Measurements from ENCODE around the gene ZNF195.
"Not testable (repeated sequence)": the region's sequence is repeated elsewhere in the genome, so short reads cannot be mapped to it uniquely, and the experiment has no call there.

ZNF195 gene

GRCh38 chr11:3402181-3402860, 23.4 kb upstream of the ZNF195 start:
- not testable (repeated sequence) for DNase-seq

GRCh38 chr11:3401052-3401451, 22.1 kb upstream of the ZNF195 start:
- DNase-seq = not testable (repeated sequence)

GRCh38 chr11:3398509-3398908, 19.6 kb upstream of the ZNF195 start:
- not testable (repeated sequence) for DNase-seq

- not testable (repeated sequence) for DNase-seq
These were observed 19.2 kb upstream of the ZNF195 start for GRCh38 chr11:3398106-3398505.

DNA sequence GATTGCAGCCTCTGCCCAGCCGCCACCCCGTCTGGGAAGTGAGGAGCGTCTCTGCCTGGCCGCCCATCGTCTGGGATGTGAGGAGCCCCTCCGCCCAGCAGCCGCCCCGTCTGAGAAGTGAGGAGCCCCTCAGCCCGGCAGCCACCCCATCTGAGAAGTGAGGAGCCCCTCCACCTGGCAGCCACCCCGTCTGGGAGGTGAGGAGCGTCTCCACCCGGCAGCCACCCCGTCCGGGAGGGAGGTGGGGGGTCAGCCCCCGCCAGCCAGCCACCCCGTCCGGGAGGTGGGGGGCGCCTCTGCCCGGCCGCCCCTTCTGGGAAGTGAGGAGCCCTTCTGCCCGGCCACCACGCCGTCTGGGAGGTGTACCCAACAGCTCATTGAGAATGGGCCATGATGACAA, 18.3 kb upstream of the ZNF195 start:
- not testable (repeated sequence) for DNase-seq

GRCh38 chr11:3395468-3395867, 16.5 kb upstream of the ZNF195 start:
- DNase-seq = not testable (repeated sequence)

GRCh38 chr11:3394956-3395355, 16.0 kb upstream of the ZNF195 start:
- not testable (repeated sequence) for DNase-seq

GRCh38 chr11:3393450-3393849, 14.5 kb upstream of the ZNF195 start:
- not testable (repeated sequence) for DNase-seq

DNA sequence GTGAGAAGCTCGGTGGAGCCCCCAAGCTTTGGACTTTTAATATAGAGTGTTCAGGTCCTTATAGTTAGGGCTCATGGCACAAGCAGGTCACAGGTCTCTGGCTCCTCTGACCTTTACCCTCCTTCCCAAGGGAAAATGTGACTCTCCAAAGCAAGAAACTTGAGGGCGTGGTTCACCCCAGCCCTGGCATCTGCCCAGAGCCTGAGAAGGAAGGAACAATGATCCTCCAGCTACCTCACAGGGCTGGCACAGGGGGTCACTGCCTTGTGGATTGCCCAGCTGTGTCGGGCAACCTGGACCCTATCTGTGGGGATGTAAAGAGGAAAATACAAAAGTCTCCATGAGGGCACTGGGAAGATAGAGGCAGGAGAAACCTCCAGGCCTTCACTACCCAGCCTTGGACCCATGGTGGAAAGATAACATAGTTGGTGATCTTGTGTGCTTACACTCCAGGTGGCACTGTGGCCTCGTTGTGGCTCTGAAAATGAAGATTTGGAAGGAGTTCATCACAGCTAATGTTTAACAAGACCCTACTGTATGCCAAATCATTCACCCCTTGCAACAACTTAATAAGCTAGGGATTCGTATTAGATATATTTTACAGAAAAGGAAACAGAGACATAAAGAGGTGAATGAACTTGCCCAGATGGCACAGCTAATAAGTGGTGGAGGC, 3.8 kb upstream of the ZNF195 start:
- DNase-seq = no peak

DNA sequence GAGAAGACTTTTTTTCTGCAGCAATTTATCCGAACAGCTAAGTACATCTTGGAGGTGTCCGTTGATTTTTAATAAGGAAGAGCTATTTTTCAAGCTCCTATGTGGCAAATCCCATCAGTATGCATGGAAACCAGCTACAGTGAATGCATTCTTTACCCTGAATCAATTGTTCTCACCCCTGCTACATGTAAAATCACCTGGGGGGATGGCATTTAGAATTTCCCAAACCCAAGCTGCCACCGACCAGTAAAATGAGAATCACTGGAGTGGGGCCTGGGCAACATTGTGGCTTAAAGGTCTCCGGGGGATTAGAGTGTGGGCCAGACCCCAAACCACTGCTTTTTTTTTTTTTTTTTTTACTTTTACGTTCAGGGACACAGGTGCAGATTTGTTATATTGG, 2.8 kb upstream of the ZNF195 start:
- DNase-seq = no peak

DNA sequence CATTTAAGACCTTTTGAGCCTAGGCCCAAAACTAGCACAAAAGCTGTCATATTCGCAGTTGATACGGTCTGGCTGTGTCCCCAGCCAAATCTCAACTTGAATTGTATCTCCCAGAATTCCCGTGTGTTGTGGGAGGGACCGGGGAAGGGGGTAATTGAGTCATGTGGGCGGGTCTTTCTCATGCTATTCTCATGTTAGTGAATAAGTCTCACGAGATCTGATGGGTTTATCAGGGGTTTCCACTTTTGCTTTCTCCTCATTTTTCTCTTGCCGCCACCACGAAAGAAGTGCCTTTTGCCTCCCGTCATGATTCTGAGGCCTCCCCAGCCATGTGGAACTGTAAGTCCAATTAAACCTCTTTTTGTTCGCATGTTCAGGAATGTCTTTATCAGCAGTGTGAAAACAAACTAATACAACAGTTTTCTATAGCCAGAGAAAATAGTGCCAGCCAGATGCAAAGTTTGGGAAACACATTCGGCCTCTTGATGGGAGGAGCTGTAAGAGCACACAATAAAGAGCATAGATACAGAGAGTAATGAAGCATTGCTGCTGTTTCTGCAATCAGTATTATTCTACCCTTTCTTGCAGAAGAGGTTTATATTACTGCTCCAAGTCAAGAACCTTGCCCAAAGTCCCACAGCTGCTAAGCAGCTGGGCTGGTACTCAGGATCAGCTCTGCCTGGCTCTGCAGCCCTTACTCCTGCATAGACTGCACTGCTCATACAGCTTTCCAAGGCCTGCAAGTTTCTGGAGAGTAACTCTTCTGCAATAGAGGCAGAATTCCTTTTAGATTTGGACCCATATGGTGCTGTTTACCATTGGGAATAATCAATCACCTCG, 2.0 kb upstream of the ZNF195 start:
- no peak for DNase-seq

DNA sequence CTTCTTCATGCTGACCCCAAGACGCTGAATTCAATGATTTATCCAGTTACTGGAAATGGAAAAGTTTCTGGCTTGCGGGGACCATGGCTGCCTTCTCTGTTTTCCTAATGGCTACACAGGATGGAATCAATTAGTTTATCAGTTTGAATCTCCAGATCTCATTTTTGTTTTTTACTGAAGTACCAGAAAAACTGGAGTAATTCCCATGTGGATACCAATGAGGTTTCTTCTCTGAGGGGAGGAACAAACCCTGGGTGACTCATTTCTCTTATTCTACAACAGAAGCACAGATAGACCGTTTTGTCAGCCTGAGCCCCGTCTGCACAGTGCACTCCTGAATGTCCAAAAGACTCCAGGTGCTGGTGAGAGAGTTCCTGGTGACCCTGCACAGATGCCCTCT, 3.4 kb downstream of the ZNF195 start:
- DNase-seq = no peak

- DNase-seq = no peak
These were observed 8.6 kb downstream of the ZNF195 start for GRCh38 chr11:3370311-3370870.

- no peak for DNase-seq
These were observed 9.6 kb downstream of the ZNF195 start for GRCh38 chr11:3369366-3369765.

- DNase-seq = no peak
These were observed 10.7 kb downstream of the ZNF195 start for GRCh38 chr11:3368199-3368598.

DNA sequence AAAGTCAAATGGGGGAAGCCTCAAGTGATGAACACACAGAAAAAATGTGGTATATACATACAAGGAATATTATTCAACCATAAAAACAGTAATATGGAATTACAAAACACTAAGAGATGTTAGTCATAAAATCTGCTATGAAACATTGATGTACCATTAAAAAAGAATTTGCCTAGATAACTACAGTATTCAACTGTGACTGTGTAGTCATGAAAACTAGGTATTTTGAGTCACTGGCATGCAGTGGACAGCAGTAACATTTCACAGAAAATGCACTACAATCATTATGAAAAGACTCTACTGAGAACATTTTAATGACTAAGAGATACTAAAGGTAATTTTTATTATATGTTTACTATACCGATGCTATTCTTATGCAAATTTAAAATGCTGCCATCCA, 11.7 kb downstream of the ZNF195 start:
- DNase-seq = no peak

- DNase-seq = no peak
These were observed 19.7 kb downstream of the ZNF195 start for GRCh38 chr11:3359092-3359824.

GRCh38 chr11:3357994-3358676, 20.8 kb downstream of the ZNF195 start:
- no peak for DNase-seq

- no peak for DNase-seq
These were observed 21.6 kb downstream of the ZNF195 start for GRCh38 chr11:3357302-3357701.

DNA sequence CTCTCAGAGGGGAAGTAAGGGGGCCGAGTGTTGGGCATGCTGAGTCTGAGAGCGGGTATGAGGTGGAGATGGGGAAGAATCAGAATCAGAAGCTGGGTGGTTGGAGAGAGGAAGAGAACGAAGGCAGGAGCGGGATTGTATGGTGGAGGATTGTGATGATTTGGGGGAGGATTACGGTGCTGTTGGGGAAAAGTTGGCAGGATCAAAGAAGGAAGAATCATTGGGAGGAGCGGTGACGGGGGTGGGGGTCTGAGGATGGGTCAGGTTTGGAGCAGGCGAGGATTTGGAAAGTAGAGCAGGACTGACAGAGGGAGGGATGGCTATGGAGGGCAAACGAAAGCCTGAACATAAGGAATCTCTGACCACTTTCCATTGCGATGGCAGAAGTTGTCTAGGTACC, 22.1 kb downstream of the ZNF195 start:
- no peak for DNase-seq

- no peak for DNase-seq
These were observed 25.9 kb downstream of the ZNF195 start for GRCh38 chr11:3353066-3353465.

- DNase-seq = no peak
These were observed 31.8 kb downstream of the ZNF195 start for GRCh38 chr11:3347127-3347526.

All from NCI-H2081 (cell line).